Testis (tissue), 3 donors: ENCODE data around the gene NEUROG1. TPM values are rescaled to one million over a fixed set of nuclear protein-coding genes. Genes with fewer than 3 reads are reported as not detected.

Source experiments
- DNase-seq: peaks from one replicate; pipeline ENCODE4 v3.0.0-alpha.2; 2019
- H3K27ac ChIP-seq, 2 donors: fragments of 200-600 bp; sonication (generic); one replicate each; pipeline ENCODE4 v1.5.1; 2019
- H3K27me3 ChIP-seq: fragments of 200-600 bp; sonication (generic); one replicate; pipeline ENCODE4 v1.5.1; 2019
- H3K36me3 ChIP-seq: fragments of 200-600 bp; sonication (generic); one replicate; pipeline ENCODE4 v1.5.1; 2017; ENCODE audit warnings: low read depth; ENCODE audit errors: missing control alignments
- H3K4me1 ChIP-seq: fragments of 200-600 bp; sonication (generic); one replicate; pipeline ENCODE4 v1.5.1; 2019
- H3K4me3 ChIP-seq, 2 donors: fragments of 200-600 bp; sonication (generic); one replicate each; pipeline ENCODE4 v1.5.1; 2017 to 2019
- H3K9me3 ChIP-seq: fragments of 200-600 bp; sonication (generic); one replicate; pipeline ENCODE4 v1.5.1; 2017
- CTCF ChIP-seq, 3 experiments: fragments of 450-650 bp in 2 of 3; fragments of 200-600 bp in 1 of 3; sonication (generic) in 1 of 3; IDR thresholded peaks; one replicate each; pipeline ENCODE4 v1.5.1; 2016 to 2019; ENCODE audit warnings: antibody characterized with exemption in 3 of 3, mild to moderate bottlenecking in 2 of 3, moderate library complexity in 1 of 3
- POLR2A ChIP-seq: fragments of 450-650 bp; IDR thresholded peaks from one replicate; pipeline ENCODE4 v1.6.1; 2017; ENCODE audit warnings: antibody characterized with exemption, mild to moderate bottlenecking, moderate library complexity
- WGBS, 2 donors: methylation state at CpG; one replicate each; pipeline ENCODE4 v1.1.5; 2018; 5-methylcytosine and 5-hydroxymethylcytosine counted together
- intact Hi-C: fragments of 100-400 bp; cut with DNase I; formaldehyde crosslinking; loops from one replicate; pipeline ENCODE4 v1.15.1; 2023; ENCODE audit warnings: low total_unique reads
- polyA plus RNA-seq: library from polyadenylated mRNA; stranded (reverse); fragments of 350-450 nt; fragmentation: Illumina TruSeq; extraction: RNeasy Lipid Tissue Mini Kit (QIAGEN cat#74804); gene quantifications from one replicate; pipeline ENCODE4 v1.2.3, GENCODE V29; 2014; ENCODE audit warnings: low read depth, low replicate concordance; ENCODE audit not compliant: insufficient read depth
- total RNA-seq, 2 donors: library from RNA; depleted of rRNA; stranded (reverse); fragments of >200 nt; gene quantifications; one replicate each; pipeline ENCODE4 v1.2.3, GENCODE V29; 2016

Gene NEUROG1
- total and polyA plus RNA-seq, 3 donors from 2014 or later, result not detected

- DNase-seq, result no peak
- WGBS, 2 donors, result 77 to 89% methylated on average over 3 to 5 of the region's 5 CpGs
Measured at GRCh38 chr5:135484674-135485086, 51.1 kb downstream of the NEUROG1 start.

More at GRCh38 chr5:135484674-135485086, 51.1 kb downstream of the NEUROG1 start:
- peaks cover 11% of the 10 kb centered on the region for H3K4me1 ChIP-seq
- TF ChIP-seq CTCF (IDR thresholded peaks at IDR 0.05) (no peak), POLR2A (no peak)
- H3K27ac ChIP-seq, result no peak overlapping the region
- H3K27me3 ChIP-seq, result no peaks in the 10 kb centered on the region
- intact Hi-C loops, result no loop called here
- H3K36me3 ChIP-seq, result no peaks in the 10 kb centered on the region
- H3K9me3 ChIP-seq, result no peaks in the 10 kb centered on the region
- H3K4me3 ChIP-seq, result no peak overlapping the region

Other genes with a start within 250 kb of the NEUROG1 start
- gene MACROH2A1, start 136.7 kb downstream of the NEUROG1 start, total RNA-seq, result 100 to 1,000 TPM; 178 to 191 TPM
- 92.9 TPM for gene MACROH2A1, start 136.7 kb downstream of the NEUROG1 start, polyA plus RNA-seq
- not detected for gene DCANP1, start 88.6 kb downstream of the NEUROG1 start, total RNA-seq
- gene DCANP1, start 88.6 kb downstream of the NEUROG1 start, polyA plus RNA-seq, result not detected
- under 1 TPM; 0.06 to 0.16 TPM for gene TIFAB, start 83.6 kb downstream of the NEUROG1 start, total RNA-seq
- 1.1 TPM for gene TIFAB, start 83.6 kb downstream of the NEUROG1 start, polyA plus RNA-seq
- 1 to 10 TPM; 1.8 to 3.6 TPM for gene CXCL14, start 43.0 kb upstream of the NEUROG1 start, total RNA-seq
- gene CXCL14, start 43.0 kb upstream of the NEUROG1 start, polyA plus RNA-seq, result 30.4 TPM